HG03378 (cell line): ENCODE results near the gene PPP1R7.

Source experiments
- ATAC-seq: cut with Tn5 transposase; IDR thresholded peaks from one replicate; pipeline ENCODE4 v1.9.1; 2021; ENCODE audit warnings: mild to moderate bottlenecking, moderate library complexity; ENCODE audit not compliant: unreplicated experiment

PPP1R7 gene

DNA sequence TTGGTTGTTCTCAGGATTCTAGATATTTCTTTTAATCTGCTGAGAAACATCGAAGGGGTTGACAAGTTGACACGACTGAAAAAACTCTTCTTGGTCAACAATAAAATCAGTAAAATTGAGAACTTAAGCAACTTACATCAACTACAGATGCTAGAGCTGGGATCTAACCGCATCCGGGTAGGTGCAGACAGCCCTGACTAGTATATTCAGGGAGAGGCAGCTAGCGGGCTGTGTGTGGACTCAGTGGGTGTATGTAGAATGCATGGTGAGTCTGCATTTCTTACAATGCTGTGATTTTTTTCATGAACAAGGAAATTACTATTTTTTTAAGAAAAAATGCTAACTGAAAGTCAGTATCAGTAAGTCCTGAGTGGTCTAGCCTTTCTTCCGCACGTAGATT is 10.1 kb downstream of the PPP1R7 start:
- ATAC-seq: no peak

DNA sequence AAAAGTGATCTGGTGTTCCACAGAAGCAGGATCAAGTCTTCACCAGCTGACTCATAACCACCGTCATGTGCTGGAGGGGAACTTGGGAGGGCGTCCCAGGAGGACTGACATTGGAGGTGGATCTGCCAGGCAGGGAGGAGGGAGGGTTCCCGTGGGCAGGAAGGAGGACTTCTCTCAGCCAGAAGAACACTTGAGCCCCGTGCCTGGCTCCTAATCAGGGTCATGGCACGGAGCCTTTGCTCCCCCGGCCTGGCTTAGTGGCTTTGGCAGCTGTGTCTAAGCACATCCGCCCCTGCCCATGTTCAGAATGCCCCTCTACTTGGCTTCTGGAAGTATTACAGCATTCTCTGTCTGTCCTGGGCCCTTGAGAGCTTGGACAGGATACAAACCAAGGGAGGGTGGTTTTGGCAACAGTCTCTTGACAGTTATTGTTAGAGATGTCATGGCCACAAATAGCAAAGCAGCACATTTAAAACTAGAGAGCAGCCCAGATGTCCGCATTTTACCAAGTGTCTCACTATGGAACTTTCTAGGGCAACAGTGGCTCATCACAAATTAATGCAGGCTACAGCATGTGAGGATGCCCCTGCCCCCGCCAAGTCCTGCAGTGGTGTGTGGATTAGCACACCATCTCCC is 11.5 kb downstream of the PPP1R7 start:
- ATAC-seq: no peak

DNA sequence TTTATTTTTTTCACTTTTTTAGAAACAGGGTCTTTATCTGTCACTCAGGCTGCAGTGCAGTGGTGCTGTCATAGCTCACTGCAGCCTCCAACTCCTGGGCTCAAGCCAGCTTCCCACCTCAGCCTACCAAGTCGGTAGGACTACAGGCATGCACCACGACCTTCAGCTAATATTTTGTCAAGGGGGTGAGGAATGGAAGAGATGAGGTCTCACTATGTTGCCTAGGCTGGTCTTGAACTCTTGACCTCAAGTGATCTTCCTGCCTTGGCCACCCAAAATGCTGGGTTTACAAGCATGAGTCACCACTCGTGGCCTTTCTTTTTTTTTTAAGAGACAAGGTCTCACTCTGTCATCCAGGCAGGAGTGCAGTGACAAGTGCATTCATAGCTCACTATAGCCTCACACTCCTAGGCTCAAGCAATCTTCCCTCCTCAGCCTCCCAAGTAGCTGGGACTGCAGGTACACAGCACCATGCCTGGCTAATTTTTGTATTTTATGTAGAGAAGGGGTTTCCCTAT is 13.4 kb downstream of the PPP1R7 start:
- ATAC-seq: no peak

DNA sequence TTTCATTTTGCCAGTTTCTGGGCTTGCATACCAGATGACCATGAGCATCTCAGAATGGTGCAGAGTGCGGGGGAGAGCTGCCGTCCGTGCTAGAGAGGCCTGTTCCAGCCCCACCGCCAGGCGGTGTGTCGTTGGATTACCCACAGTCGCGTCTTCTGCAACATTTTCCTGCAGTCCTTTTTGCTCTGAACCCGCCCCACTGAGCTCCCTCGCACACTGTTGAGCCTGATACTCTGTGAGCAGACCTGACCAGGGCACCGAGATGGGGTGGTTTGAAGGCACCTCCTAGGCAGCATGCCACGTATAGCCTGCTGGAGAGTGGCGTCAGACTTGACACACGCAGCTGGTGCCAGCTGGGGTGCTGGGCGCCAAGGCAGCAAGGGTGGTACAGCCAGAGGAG is 18.1 kb downstream of the PPP1R7 start:
- ATAC-seq: no peak

DNA sequence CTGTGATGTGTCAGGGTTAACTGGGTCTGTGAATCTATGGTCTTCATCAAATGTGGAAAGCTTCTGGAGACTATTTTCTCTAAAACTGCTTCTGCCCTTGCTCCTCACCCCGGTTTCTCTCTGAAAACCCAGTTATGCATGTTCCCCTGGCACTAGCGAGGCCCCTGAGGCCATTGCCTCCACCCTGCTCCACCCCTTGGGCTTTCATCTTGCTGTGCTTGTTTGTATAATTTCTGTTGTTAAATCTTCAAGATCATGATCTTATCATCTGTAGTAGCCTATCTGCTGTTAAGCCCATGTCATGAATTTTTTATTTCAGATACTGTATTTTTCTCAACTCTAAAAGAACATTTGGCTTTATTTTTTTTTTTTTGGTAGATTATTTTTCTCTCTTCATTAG is 23.3 kb downstream of the PPP1R7 start:
- no peak for ATAC-seq

DNA sequence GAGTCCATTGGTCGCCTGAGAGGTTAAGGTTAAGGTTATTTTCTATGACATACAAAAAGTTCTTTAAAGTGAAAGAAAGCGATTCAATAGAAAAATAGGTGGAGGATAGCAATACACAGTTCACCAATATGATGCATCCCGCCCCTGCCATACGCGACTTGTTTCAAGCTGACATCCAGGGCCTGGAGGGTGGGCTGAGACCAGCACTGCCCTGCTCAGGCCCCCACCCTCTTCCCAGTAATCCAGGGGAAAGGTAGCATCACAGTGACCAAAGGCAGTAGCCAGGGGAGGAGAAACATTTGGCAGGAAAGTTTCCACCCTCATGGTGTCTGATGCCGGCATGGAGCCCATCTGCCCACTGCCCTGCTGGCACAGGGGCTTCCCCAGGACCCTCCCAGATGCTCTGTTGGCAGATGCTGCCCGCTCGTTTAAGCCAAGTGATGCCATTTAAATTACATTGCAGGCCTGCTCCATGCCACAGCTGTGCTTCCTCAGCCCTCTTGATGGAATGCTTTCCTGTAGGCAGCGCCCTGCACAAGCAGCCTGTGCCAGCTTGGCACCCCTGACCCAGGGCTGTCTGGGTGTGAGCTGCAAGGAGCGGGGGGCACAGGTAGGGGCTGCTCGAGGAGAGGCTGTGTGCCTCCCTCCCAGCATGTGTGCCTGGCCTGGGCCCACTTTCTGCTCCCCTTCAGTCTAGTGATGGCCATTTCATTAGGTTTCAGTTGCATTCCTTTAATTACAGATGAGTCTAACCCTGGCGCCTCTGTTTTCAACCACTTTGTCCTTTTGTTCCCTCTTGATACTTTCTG is 27.5 kb downstream of the PPP1R7 start:
- no peak for ATAC-seq

DNA sequence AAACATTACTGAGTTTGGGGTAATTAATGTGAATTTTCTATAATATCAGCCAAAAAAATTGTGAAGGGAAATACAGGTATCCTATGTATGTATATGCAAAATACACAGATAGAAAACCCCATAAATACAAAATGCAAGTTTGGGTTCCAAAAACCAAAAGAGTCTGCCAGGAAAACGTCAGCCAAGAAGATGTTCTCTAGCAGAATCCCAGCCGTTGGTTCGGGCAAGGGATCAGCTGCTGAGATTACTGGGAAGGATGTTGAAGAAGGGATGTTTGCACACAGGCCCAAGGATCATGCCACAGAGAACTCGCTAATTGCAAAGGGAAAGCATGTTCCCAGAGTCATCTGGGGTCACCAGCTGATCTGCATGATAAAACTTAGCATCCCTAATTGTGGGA is 28.7 kb downstream of the PPP1R7 start:
- ATAC-seq: no peak

DNA sequence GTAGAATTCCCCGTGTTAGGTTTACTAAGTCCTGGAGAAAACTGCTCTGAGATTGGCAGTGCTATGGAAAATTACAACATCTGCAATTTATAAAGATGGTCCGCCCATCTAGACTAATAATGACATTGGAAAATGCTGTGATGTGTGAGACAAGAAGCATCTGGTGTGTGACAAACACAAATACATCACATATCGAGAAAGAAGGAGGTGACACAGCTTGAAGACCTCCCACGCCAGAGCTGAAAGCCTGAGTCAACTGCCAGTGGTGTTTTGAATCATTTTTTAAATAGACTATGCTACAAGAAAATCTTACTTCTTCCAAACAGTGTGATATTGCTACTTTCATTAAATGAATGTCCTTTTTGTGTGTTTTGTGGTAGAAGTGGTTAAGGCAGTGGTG is 29.6 kb downstream of the PPP1R7 start:
- no peak for ATAC-seq

DNA sequence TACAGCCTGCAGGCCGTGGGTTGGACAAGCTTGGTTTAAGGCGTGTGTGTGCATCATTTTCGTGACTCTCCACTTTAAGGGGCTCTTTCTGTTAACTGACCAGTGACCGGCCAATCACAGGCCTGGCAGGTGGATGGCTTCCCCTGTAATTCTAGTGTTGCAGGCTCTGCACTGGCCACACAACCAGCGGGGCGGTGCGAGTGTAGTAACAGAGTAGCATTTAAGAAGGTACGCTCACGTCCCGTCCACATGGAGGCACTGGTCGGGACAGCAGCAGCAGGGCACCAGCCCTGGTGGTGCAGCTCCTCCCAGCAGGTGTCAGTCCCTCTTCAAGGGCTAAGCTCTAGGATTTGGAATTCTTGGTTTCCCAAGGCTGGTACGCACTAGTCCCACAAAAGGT is 30.2 kb downstream of the PPP1R7 start:
- ATAC-seq: no peak

DNA sequence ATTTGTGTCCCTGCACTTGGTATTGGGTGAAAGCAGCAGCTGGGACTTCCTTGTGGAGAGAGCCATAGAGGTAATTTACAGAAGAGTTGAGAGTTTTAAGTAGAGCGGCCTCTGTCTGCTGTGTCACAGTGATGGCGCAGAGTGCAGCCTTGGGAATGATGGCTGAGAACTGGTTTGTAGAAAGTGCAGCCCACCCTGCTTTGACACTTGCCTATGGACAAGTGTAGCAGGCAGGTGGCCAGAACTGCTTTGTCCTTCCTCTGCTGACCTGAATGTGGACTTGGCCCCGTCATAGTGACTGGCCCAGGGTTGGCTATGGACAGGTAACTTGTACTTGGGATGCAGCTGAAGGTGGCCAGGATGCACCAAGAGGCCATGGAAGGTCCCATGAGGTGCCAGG is 31.9 kb downstream of the PPP1R7 start:
- no peak for ATAC-seq

DNA sequence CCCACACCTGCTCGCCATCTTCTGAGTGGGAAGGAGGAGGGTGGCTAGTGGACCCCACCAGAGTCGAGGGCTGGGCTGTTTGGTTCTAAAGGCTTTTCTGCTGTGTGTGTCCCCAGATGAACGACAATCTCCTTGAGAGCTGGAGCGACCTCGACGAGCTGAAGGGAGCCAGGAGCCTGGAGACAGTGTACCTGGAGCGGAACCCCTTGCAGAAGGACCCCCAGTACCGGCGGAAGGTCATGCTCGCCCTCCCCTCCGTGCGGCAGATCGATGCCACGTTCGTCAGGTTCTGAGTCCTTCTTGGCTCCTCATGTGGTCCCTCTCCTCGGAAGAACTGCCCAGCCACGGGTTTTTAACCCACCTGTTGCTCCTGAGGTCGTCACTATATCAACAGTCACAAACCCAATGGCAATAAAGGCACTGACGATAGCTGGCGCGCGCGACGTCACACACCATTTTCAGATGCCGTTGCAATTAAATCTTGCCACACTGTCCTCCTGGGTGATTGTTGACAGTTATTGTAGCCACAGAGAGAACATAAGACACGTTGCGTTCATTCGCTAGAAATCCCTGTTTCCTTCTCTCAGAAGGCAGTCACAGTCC is 32.4 kb downstream of the PPP1R7 start:
- no peak for ATAC-seq

DNA sequence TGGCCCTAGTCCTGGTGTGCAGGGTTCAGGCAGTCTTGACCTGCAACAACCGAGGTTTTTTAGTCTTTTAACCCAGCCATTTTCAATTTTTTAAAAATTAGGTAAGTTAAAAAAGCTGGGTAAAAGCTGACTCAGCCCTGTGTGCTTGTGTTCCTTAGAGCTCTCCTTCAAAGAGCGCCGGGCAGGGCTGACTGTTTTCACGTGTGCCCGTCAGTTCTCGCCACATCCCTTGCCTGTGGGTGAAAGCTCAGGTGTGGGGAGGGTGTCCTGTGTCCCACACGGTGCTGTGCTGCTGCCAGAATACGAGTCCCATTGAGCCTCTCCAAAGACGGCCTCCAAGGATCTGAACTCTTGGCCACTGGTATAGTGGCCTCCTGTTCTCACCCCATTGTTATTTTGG is 33.0 kb downstream of the PPP1R7 start:
- ATAC-seq: no peak

DNA sequence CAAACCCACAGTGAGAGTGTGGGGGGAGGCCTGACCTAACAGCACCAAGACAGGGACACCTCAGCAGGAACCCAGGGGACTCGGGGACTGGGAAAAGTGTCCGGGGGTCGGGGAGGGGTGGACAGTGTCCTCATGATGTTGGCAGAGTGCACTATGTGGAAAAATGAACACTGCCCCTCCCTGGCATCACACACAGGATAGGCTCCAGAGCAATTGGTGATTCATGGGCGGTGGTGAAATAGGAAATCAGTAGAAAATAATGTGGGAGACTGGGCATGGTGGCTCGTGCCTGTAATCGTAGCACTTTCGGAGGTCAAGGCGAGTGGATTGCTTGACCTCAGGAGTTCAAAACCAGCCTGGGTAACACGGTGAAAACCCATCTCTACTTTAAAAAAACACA is 34.6 kb downstream of the PPP1R7 start:
- no peak for ATAC-seq

DNA sequence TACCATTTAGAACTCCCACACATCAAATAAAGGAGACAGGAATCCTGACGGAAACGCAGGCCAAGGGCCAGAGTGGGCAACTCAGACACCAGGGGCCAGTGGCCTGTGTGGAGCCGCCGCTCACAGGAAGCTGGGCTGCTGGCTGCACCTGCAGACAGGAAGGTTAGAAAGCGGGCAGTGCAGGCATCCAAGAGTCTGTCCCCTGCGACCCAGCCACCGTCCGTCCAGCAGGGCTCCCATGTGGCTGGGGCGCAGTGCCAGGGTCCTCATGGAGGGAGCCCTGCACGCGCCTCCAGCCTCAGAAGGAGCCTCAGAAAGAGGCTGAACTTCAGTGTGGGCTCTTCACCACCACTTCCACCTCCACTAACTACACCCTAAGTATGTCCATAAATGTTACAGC is 35.7 kb downstream of the PPP1R7 start:
- no peak for ATAC-seq

DNA sequence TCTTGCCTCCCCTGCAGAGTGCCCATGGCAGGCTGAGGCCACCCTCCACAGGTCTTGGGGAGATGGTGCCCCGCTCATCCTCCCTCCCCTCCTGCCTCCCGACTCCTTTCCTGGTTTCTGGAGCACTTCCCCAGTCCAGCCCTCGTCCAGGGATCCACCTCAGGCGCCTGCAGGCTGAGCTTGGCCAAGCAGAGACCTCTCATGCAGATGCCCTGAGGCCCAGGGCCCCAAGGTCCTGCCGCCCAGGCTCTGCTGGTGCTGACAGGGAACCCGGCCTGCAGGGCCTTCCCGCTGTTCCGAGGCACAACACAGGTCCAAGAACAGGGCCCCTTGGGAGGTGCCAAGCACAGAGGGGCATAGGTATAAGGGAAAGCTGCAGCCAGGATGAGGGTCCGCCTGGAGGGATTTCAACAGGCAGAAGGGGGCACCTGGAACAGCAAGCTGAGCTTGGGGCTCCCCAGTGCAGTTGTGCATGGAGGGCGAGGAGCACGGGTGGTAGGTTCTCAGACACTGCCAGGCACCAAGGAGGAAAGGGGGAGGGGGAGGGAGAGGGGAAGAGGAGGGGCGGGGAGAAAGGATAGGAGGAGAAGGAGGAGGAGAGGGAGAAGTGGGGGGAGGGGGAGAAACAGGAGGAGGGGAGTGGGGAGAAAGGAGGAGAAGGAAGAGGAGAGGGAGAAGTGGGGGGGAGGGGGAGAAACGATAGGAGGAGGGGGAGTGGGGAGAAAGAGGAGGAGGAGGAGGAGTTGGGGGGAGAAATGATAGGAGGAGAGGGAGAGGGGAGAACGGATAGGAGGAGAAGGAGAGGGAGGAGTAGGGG is 37.0 kb downstream of the PPP1R7 start:
- ATAC-seq: no peak

DNA sequence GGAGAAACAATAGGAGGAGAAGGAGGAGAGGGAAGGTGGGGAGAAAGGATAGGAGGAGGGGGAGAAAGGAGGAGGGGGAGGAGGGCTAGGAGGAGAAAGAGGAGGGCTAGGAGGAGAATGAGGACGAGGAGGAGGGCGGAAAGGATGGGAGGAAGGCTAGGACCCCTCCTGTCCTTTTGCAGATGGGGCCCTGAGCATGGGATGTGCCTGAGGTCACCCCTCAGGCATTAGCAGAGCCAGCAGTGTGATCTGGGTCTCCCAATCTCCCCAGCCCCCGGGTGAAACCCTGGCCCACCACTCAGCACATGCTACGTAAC is 37.6 kb downstream of the PPP1R7 start:
- ATAC-seq: no peak

DNA sequence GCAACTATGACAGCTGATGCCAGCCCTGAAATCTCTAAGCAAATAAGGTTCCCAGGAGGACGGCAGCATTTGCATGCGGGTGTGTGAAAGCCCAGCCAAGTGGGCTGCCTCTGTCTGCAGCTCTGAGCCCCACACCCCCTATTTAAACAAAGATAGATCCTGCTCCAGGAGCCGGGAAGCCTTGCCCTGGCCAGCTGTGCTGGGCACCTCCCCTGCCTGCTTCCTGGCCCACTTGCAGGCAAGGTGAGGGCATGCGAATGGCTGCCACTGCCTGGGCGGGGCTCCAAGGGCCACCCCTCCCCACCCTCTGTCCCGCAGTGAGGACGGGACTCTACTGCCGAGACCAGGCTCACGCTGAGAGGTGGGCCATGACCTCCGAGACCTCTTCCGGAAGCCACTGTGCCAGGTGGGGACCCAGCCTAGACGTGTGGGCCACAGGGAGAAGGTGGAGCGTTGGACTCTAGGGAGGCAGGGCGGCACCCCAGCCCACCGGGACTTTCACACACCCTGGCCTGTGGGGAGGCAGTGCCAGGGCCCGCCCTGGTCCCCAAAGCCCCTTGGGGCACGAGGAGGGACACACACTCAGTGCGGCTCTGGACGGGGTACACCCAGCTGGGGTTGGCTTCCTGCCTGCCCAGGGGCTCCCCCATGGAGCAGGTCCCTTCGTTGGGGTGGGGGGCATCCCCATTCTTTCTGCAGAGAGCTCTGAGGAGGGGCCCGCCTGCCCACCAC is 38.3 kb downstream of the PPP1R7 start, which contains the start of gene ANO7:
ANO7 (plus strand) TSS at position 317 of the 732 bp plus-strand sequence. CDS start 1,387 bp downstream, outside the sequence.
- ATAC-seq: no peak

DNA sequence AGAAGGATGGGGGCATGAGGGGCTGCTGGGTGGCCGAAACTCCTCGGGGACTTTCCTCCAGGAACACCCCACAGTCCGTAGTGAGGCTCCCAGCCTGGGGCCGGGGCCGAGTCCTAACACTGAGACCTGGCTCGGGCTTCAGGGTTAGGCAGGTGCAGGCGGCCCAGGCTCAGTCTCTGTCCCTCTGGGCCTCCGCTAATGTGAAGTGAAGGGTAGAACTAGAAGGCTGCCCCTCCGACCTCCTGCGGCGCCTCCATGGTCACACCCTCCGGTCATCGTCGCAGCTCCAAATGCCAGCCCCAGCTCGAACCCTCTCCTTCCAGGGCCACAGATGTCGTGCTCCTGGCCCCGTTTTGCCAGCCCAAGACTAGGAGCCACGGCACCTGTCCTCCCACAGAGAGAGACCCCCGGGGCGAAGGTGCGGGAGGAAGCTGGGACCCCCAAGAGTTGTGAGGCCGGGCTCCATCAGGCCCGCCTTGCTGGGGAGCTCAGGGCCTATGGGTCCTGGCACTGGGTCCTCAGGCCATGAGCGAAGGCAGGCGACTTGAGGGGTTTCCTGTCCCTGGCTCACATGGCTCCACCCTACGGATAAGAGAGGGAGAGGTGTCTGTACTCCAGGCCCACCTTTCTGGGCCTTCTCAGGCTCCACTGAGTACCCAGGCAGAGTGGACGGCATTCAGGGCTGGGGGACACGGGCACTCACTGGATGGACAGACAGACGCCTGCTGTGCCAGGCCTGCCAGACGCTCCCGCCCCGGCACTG is 39.0 kb downstream of the PPP1R7 start:
- ATAC-seq: no peak

DNA sequence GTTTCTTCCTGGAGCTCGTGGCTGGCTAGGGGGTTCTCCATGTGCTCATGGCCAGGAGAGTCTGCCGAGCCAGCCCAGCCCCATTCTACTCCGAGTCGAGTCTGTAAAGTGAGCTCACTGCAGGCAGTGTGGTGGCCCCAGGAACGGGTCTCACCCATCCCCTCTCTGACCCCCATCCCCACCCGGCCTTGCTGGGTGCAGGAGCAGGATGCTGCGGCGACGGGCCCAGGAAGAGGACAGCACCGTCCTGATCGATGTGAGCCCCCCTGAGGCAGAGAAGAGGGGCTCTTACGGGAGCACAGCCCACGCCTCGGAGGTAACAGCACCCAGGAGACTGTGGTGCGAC is 39.6 kb downstream of the PPP1R7 start:
- ATAC-seq: no peak
